HG02623 (cell line): ENCODE measurements around the gene MFSD2A.
"Not testable (repeated sequence)": the region's sequence is repeated elsewhere in the genome, so short reads cannot be mapped to it uniquely, and the experiment has no call there.

Source experiments
- ATAC-seq: cut with Tn5 transposase; IDR thresholded peaks from one replicate; pipeline ENCODE4 v1.9.1; 2021; ENCODE audit warnings: moderate library complexity; ENCODE audit not compliant: unreplicated experiment

Gene MFSD2A

DNA sequence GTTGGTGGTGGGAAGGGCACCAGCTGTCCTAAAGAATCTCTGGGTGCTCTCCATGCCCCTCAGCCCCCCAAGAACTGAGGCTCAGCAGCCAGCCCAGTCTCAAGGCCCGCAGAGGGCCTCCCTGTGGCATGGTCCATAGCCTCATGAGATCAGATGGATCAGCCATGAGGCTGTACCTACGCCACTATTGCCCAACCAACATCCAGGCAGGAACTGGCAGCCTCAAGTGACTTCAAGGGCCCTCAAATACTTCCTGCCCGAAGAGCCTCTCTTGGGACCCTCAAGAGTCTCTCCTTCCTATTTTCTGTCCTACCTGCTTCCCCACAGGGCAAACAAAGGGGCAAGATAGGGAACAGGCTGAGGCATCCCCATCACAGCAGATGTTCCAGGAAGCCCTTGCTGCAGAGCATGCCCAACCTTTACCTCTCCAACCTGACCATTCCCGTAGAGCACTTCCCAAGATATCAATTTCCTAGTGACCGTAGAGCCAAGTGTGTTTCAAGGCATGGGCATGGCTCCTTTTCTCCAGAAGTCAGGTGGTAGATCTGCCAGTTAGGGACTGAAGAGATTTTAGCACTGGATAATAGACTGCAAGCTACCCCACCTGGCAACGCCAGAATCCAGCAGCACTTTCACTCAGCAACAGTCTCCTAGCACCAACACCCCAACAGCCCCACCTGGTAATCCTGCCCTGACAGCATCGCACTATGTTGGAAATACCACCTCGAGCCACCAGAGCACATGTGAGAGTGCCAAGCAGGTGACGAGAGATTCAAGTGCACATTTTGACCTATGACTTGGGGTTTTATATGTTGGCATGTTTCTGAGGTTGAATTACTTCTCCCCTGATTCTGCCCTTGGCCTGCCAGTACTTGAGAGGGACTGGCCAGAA lies 13.7 kb upstream of the MFSD2A start:
- ATAC-seq = no peak

DNA sequence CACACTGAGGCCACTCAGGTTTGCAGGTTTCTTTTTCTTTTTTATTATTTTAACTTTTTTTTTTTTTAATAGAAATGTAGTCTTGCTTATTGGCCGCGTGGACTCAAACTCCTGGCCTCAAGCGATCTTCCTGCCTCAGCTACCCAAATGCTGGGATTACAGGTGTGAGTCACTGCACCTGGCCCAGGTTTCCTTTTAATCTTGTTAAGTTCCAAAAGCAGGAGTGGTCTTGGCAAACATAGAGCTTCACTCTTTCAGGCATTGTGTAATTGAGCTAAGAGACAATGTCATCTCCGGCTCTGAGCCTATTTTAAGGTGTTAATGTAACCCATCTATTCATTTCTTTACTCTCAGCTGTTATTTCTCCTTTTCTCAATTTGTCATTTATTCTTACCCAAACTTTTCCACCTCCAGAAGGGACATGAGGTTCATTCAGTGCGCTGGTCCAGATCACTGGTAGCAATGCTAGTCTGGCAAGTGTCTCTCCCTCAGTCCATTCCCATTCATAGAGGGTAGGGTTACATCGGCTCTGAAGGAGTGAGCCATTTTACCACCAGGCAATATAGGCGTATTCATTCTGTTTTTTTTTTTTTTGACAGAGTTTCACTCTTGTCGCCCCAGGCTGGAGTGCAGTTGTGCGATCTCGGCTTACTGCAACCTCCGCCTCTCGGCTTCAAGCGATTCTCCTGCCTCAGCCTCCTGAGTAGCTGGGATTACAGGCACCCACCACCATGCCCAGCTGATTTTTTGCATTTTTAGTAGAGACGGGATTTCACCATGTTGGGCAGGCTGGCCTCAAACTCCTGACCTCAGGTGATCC lies 11.3 kb upstream of the MFSD2A start:
- ATAC-seq = no peak

DNA sequence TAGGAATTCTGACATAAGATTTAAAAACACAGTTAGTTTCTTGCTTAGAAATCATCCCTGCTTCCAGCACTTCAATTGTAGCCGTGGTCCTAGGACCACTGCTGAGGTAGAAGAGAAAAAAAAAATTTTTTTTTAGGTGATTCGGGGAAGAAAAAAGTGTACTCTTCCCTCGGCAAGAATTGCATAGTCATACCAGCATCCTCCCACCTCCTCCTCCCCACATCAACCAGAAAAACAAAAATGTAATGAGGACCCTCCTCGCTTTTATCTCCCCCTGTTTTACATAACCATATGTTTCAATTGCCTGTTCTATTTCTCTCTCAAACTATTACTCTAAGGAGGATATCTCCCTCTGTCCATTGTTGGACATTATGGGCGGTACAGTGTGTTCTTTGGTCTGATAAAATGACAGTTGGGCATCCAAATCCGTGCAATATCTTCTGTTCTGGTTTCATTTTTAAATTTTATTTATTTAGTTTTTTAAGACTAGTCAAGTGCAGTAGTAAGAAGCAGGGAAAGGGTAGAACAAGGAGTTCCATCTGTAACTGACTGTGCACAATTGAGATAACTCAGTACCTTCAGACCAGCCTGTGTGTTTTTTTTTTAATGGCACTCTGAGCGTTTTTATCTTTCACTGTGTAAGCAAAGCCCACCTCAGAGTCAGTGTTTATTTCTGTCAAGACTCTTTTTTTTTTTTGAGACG lies 10.4 kb upstream of the MFSD2A start:
- ATAC-seq = no peak

- no peak for ATAC-seq
Observed at GRCh38 chr1:39946216-39946615, 8.7 kb upstream of the MFSD2A start.

DNA sequence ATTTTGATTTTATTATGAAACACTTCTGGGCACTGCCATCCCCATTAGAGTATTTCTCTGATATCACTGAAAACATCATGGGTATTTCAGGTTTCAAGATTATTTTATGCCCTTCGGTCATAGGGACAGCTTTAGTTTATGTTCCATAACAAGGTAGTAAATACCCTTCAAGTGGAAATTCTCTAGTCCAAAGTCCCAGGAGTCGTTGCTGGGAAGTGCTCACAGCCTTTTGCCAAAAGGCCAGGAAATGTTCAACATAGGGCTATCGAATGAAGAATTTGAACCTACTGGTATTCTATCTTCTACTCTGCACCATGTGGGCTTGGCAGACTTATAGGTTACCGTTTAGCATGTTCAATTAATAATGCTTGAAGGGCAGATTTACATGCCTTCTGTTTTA lies 7.7 kb upstream of the MFSD2A start:
- ATAC-seq = no peak

- ATAC-seq = no peak
Observed at GRCh38 chr1:39949891-39950290, 5.1 kb upstream of the MFSD2A start.

GRCh38 chr1:39951926-39952325 lies 3.0 kb upstream of the MFSD2A start:
- ATAC-seq = no peak

GRCh38 chr1:39952359-39953110 lies 2.4 kb upstream of the MFSD2A start:
- ATAC-seq = no peak

GRCh38 chr1:39954324-39954869 lies 548 bp upstream of the MFSD2A start:
- no peak for ATAC-seq

- ATAC-seq = peak; percentile 31
Observed at GRCh38 chr1:39955547-39956539, 898 bp downstream of the MFSD2A start.

DNA sequence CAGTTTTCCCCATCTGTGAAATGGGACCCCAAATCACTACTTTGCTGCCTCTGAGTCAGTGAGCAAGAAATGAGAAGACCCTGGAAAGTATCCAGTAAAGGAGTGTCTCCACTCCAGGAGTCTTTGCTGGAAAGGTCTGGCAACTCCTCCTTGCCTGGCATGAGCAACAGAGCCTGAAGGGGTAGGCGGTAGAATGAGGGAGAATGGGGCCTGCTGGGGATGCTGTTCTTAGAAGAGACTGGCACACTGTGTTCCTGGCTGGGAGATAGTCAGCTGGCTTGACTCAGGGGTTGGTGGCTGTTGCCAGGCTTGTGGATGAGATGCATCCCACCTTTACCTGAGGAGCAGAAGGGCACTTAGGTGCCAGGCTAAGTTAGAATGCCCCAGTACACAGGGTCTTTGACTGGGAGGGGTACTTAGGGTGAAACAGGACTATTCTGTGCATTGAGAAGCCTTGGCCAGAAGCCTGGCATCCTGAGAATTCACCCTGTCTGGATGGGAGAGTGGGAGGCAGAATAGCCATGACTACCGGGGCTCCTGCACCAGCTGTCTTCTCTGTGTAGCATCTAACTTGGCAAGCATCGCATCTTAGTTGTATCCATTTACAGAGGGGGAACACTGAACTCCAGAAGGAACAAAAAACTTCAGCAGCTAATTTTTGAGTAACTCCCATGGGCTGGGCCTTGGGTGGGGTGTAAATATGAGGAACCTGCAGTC lies 2.5 kb downstream of the MFSD2A start:
- ATAC-seq = no peak

- no peak for ATAC-seq
Observed at GRCh38 chr1:39958403-39959200, 3.7 kb downstream of the MFSD2A start.

- ATAC-seq = no peak
Observed at GRCh38 chr1:39959651-39960333, 4.8 kb downstream of the MFSD2A start.

GRCh38 chr1:39960431-39960958 lies 5.5 kb downstream of the MFSD2A start:
- ATAC-seq = peak; percentile 39

DNA sequence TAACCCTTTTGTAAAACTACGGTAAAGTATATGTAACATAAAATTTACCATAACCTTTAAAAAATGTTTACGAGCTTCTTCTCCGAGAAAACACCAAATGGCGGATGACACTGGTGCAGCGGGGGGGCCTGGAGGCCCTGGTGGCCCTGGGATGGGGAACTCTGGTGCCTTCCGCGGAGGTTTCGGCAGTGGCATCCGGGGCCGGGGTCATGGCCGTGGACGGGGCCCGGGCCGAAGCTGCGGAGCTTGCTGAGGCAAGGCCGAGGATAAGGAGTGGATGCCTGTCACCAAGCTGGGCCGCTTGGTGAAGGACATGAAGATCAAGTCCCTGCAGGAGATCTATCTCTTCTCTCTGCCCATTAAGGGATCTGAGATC lies 7.5 kb downstream of the MFSD2A start:
- ATAC-seq = no peak

DNA sequence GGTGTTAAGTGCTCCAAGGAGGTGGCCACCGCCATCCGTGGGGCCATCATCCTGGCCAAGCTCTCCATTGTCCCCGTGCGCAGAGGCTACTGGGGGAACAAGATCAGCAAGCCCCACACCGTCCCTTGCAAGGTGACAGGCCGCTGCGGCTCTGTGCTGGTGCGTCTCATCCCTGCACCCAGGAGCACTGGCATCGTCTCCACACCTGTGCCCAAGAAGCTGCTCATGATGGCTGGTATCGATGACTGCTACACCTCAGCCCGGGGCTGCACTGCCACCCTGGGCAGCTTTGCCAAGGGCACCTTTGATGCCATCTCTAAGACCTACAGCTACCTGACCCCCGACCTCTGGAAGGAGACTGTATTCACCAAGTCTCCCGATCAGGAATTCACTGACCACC lies 8.0 kb downstream of the MFSD2A start:
- ATAC-seq = not testable (repeated sequence)

GRCh38 chr1:39964552-39964951 lies 9.6 kb downstream of the MFSD2A start:
- no peak for ATAC-seq
